BLaER1 (cell line): ENCODE data around the gene KDR.

ENCODE experiments used
- H3K27ac ChIP-seq: shearing (Covaris generic); formaldehyde crosslinking; 2 replicates; pipeline ENCODE4 v1.8.1; 2022
- H3K27me3 ChIP-seq: shearing (Covaris generic); formaldehyde crosslinking; 2 replicates; pipeline ENCODE4 v1.8.1; 2022
- H3K36me3 ChIP-seq: shearing (Covaris generic); formaldehyde crosslinking; 2 replicates; pipeline ENCODE4 v1.8.1; 2022
- H3K4me1 ChIP-seq: shearing (Covaris generic); formaldehyde crosslinking; 2 replicates; pipeline ENCODE4 v1.8.1; 2022
- H3K4me2 ChIP-seq: shearing (Covaris generic); formaldehyde crosslinking; 2 replicates; pipeline ENCODE4 v1.8.1; 2022
- H3K4me3 ChIP-seq: shearing (Covaris generic); formaldehyde crosslinking; 2 replicates; pipeline ENCODE4 v1.8.1; 2022
- H3K9ac ChIP-seq: shearing (Covaris generic); formaldehyde crosslinking; 2 replicates; pipeline ENCODE4 v1.8.1; 2022
- H3K9me3 ChIP-seq: shearing (Covaris generic); formaldehyde crosslinking; 2 replicates; pipeline ENCODE4 v1.8.1; 2022
- H4K20me1 ChIP-seq: shearing (Covaris generic); formaldehyde crosslinking; 2 replicates; pipeline ENCODE4 v1.8.1; 2022
- Cebpa-rat ChIP-seq: shearing (Covaris generic); IDR thresholded peaks from 2 replicates; pipeline ENCODE4 v1.8.1; 2022

The KDR gene

GRCh38 chr4:55103224-55103623, 22.2 kb downstream of the KDR start:
- peaks cover 8% of the 10 kb centered on the region; the same call in 1 of the 2 replicates for H3K4me1 ChIP-seq
- no peak overlapping the region for H3K9ac ChIP-seq
- TF ChIP-seq Cebpa-rat = no peak
- H3K4me2 ChIP-seq = no peak overlapping the region
- no peaks in the 10 kb centered on the region for H3K9me3 ChIP-seq
- no peaks in the 10 kb centered on the region for H4K20me1 ChIP-seq
- no peaks in the 10 kb centered on the region for H3K27me3 ChIP-seq
- no peaks in the 10 kb centered on the region for H3K36me3 ChIP-seq
- no peak overlapping the region for H3K4me3 ChIP-seq
- H3K27ac ChIP-seq = no peak overlapping the region

DNA sequence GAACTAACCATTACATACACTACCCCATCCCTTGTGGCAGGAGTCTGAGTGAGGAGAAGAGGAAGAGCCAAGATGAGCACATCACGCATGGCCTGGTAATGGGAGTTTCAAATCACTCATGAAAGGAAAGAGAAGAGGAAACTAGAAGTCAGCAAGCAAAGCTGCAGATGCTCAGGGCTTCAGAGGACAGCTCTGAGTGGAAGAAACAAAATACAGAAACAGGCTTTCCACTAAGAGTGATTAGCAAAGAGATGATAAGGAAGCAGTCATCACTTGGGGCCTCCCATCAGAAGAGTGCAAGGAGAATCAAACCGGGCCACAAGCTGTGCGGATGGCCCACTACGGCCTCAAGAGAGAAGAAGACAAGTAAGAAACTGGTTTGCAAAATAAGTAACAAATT, 25.6 kb downstream of the KDR start:
- Histone ChIP-seq H3K4me1 (peaks cover 32% of the 10 kb centered on the region), H3K4me2 (no peak overlapping the region), H3K4me3 (no peak overlapping the region), H3K9ac (no peak overlapping the region), H3K27ac (no peak overlapping the region), H3K36me3 (no peaks in the 10 kb centered on the region), H3K9me3 (no peaks in the 10 kb centered on the region), H4K20me1 (no peaks in the 10 kb centered on the region), H3K27me3 (no peaks in the 10 kb centered on the region)
- no peak for TF ChIP-seq Cebpa-rat

DNA sequence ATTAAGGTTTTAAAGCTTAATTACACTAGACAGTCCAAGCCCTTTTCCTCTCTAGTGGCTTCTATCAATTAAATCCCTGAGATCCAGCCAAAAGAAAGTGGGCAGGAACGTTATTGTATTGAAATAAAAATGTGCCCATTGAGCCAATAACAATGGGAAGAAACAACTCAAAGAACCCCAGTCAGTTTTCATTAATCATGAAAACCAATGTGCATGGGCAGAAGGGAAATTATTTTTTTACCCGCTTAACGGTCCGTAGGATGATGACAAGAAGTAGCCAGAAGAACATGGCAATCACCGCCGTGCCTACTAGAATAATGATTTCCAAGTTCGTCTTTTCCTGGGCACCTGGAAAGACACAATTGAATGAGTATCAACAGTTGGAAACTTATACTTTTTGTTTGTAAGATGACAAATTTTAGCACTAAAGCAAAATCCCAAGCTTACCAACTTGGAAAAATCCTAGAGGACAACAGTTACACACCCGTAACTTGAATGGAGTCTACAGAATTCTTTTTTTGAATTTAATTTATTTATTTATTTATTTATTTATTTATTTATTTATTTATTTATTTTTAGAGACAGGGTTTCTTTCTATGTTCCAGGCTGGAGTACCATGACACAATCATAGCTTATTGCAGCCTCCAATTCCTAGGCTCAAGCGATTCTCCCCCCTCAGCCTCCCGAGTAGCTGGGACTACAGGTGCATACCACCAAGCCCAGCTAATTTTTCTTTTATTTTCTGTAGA, 26.8 kb downstream of the KDR start:
- Histone ChIP-seq H3K36me3 (no peaks in the 10 kb centered on the region), H3K4me1 (peaks cover 39% of the 10 kb centered on the region), H4K20me1 (no peaks in the 10 kb centered on the region), H3K9ac (no peak overlapping the region), H3K9me3 (no peaks in the 10 kb centered on the region), H3K27ac (no peak overlapping the region), H3K4me2 (no peak overlapping the region), H3K4me3 (no peak overlapping the region), H3K27me3 (no peaks in the 10 kb centered on the region)
- TF ChIP-seq Cebpa-rat = no peak

- no peaks in the 10 kb centered on the region for H3K27me3 ChIP-seq
- no peak overlapping the region for H3K9ac ChIP-seq
- TF ChIP-seq Cebpa-rat = no peak
- no peak overlapping the region for H3K4me3 ChIP-seq
- no peaks in the 10 kb centered on the region for H4K20me1 ChIP-seq
- no peaks in the 10 kb centered on the region for H3K36me3 ChIP-seq
- no peaks in the 10 kb centered on the region for H3K9me3 ChIP-seq
- peaks cover 60% of the 10 kb centered on the region for H3K4me1 ChIP-seq
- H3K4me2 ChIP-seq = peak overlapping the region; percentile 46
- no peak overlapping the region for H3K27ac ChIP-seq
Measured at GRCh38 chr4:55096619-55097018, 28.8 kb downstream of the KDR start.

DNA sequence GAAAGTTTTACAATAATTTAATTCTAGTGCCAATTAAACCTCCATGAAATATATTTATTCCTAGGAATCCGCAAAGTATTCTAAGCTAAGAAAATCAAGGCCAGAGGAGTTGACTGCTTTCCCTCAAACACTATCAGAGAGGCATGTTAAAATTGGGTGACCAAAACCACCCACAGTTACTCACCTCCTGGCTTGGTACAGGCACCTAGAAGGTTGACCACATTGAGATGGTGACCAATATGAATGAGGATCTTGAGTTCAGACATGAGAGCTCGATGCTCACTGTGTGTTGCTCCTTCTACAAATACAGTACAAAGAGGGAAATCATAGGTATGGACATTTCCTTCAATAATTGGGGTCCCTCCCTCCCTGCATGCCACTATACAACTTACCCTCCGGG, 29.4 kb downstream of the KDR start:
- Histone ChIP-seq H3K9ac (no peak overlapping the region), H3K36me3 (no peaks in the 10 kb centered on the region), H3K27ac (no peak overlapping the region), H3K4me2 (peak overlapping the region; percentile 46), H3K4me3 (no peak overlapping the region), H3K4me1 (peaks cover 65% of the 10 kb centered on the region), H4K20me1 (no peaks in the 10 kb centered on the region), H3K9me3 (no peaks in the 10 kb centered on the region), H3K27me3 (no peaks in the 10 kb centered on the region)
- TF ChIP-seq Cebpa-rat = no peak

GRCh38 chr4:55092504-55092903, 32.9 kb downstream of the KDR start:
- no peak overlapping the region for H3K27ac ChIP-seq
- H3K27me3 ChIP-seq = no peaks in the 10 kb centered on the region
- no peak overlapping the region for H3K4me3 ChIP-seq
- no peaks in the 10 kb centered on the region for H3K9me3 ChIP-seq
- TF ChIP-seq Cebpa-rat = no peak
- H3K36me3 ChIP-seq = no peaks in the 10 kb centered on the region
- H3K4me2 ChIP-seq = peak overlapping the region; percentile 60
- no peak overlapping the region for H3K9ac ChIP-seq
- peaks cover 88% of the 10 kb centered on the region for H3K4me1 ChIP-seq
- no peaks in the 10 kb centered on the region for H4K20me1 ChIP-seq

DNA sequence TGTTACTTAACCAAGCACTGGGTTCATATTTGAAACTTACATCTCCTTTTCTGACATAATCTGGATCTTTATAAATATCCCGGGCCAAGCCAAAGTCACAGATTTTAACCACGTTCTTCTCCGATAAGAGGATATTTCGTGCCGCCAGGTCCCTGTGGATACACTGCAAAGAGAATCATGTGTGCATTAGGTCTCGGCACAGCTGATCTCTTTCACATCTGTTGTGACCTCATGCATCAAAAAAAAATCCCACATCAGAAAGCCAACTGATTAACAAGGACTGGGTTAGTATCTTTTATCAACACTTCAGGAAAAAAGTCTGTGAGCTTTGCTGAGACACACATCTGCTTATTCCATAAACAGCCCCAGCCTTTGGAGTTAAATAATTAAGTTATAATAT, 35.5 kb downstream of the KDR start:
- no peak for TF ChIP-seq Cebpa-rat
- Histone ChIP-seq H3K4me1 (peaks cover 83% of the 10 kb centered on the region), H3K36me3 (no peaks in the 10 kb centered on the region), H3K27ac (no peak overlapping the region), H3K27me3 (no peaks in the 10 kb centered on the region), H3K9me3 (no peaks in the 10 kb centered on the region), H3K9ac (no peak overlapping the region), H3K4me2 (peak overlapping the region; percentile 60), H3K4me3 (no peak overlapping the region), H4K20me1 (no peaks in the 10 kb centered on the region)

DNA sequence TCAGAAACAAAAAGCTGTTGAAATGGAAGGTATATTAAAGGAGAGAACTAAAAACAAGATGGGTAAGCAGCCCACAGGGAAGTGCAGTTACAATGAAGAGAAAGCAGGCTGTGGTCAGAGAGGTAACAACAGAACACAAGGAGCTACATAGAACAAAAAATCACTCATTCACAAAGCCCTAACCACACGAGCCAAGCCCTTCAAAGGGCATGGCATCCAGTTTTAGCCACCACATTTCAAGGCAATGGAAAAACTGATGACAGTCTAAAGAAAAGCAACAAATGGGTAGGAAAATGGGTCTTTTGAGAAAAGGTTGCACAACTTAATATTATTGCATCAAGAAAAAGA, 37.5 kb downstream of the KDR start:
- Histone ChIP-seq H4K20me1 (no peaks in the 10 kb centered on the region), H3K27me3 (no peaks in the 10 kb centered on the region), H3K4me3 (no peak overlapping the region), H3K36me3 (no peaks in the 10 kb centered on the region), H3K27ac (no peak overlapping the region), H3K4me2 (peak overlapping the region; percentile 60), H3K9ac (no peak overlapping the region), H3K9me3 (no peaks in the 10 kb centered on the region), H3K4me1 (peaks cover 68% of the 10 kb centered on the region)
- no peak for TF ChIP-seq Cebpa-rat

DNA sequence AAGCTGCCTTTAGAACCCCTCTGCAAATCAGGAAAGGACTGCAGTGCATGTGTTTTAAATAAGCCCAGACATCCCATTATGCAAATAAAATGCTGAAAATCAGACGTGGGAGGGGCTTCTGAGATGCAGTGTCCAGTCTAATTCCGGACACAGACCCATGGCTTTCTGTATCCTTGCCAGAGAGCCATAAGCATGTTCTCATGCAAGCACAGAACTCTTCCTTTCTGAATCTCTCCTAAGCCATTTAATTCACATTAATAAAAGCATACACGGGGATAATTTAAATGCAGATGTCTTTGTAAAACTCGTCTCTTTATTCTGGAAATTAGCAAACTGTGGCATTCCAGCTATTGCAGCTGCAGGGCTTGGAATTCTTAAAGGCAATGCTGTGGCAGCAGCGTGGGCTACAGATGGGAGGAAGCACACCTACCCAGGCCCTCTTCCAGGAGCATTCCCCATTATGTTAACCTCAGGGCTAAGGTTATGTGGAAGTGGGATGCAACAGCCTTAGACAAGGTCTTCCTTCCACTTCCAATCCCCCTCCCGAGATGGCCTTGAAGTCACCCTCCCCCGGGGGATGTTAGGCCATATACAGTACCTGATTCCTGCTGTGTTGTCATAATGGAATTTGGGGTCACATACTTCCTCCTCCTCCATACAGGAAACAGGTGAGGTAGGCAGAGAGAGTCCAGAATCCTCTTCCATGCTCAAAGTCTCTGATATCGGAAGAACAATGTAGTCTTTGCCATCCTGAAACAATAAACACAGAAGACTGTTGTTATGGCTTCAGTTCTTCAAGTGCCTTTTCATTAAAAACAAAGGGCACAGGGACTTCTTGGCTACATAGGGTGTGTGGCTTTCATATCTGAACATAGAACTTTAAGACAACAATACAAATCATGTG, 38.1 kb downstream of the KDR start:
- peak overlapping the region; percentile 60 for H3K4me2 ChIP-seq
- no peak overlapping the region for H3K9ac ChIP-seq
- H3K4me1 ChIP-seq = peaks cover 62% of the 10 kb centered on the region
- no peaks in the 10 kb centered on the region for H3K27me3 ChIP-seq
- TF ChIP-seq Cebpa-rat = no peak
- no peaks in the 10 kb centered on the region for H4K20me1 ChIP-seq
- no peaks in the 10 kb centered on the region for H3K36me3 ChIP-seq
- no peak overlapping the region for H3K4me3 ChIP-seq
- H3K27ac ChIP-seq = no peak overlapping the region
- H3K9me3 ChIP-seq = no peaks in the 10 kb centered on the region

- Histone ChIP-seq H3K4me1 (peaks cover 55% of the 10 kb centered on the region), H3K9me3 (no peaks in the 10 kb centered on the region), H3K4me3 (no peak overlapping the region), H3K36me3 (no peaks in the 10 kb centered on the region), H4K20me1 (no peaks in the 10 kb centered on the region), H3K9ac (no peak overlapping the region), H3K27me3 (no peaks in the 10 kb centered on the region), H3K27ac (no peak overlapping the region), H3K4me2 (peak overlapping the region; percentile 60; the same call in 1 of the 2 replicates)
- no peak for TF ChIP-seq Cebpa-rat
Measured at GRCh38 chr4:55086578-55086977, 38.8 kb downstream of the KDR start.
